Measurements from ENCODE around the gene LTBP2.

LTBP2 gene

GRCh38 chr14:74610866-74611649 is 979 bp downstream of the LTBP2 start:
- no peak for DNase-seq

GRCh38 chr14:74610199-74610865 is 1.7 kb downstream of the LTBP2 start:
- no peak for DNase-seq

DNA sequence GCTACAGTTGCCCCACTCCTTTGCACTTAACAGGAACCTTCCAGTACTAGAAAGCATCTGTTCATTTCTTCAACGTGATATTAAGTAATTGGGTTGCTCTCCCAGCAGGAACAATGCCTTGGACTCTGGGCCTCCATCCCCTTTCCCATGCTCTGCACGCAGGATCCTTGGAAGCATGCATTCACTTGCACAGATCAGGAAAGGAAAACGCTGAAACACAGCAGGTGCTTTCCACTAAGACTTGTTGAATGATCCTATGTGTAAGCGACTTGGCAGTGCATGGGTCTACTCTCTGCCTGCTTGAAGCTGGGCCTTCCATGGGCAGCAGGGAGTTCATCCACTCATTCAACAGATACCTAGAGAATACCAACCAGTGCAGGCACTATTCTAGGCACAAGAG is 2.3 kb downstream of the LTBP2 start:
- DNase-seq: no peak

DNA sequence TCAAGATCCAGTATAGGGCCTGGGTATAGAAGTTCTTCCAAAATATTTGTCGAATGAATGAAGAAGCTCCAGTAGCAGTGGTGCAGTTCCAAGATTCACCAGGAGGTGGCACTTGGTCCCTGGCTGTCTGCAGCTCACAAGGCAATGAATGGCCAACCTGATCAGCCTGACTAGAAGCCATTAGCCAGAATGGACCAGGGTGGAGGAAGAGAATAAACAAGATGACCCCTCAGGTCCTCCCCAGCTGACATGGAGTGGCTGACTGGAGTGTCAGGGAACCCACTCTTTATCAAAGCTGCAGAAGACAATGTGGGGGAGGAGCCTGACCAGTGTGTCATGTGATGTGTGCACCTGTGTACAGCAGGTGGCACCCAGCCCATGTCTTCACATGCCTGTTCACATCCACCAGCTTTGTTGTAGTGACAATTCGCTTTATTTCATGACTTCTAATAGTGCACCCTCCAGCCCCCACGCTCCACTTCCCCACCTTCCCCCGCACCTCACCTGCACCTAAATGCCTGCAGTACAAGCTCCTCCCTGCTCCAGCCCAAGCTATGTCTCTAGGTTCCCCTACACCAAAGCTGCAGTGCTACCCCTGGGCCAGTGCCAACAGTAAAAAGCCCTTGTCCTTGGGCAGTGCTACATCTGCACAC is 3.0 kb downstream of the LTBP2 start:
- DNase-seq: peak; percentile 79

GRCh38 chr14:74606727-74607126 is 5.3 kb downstream of the LTBP2 start:
- DNase-seq: no peak

DNA sequence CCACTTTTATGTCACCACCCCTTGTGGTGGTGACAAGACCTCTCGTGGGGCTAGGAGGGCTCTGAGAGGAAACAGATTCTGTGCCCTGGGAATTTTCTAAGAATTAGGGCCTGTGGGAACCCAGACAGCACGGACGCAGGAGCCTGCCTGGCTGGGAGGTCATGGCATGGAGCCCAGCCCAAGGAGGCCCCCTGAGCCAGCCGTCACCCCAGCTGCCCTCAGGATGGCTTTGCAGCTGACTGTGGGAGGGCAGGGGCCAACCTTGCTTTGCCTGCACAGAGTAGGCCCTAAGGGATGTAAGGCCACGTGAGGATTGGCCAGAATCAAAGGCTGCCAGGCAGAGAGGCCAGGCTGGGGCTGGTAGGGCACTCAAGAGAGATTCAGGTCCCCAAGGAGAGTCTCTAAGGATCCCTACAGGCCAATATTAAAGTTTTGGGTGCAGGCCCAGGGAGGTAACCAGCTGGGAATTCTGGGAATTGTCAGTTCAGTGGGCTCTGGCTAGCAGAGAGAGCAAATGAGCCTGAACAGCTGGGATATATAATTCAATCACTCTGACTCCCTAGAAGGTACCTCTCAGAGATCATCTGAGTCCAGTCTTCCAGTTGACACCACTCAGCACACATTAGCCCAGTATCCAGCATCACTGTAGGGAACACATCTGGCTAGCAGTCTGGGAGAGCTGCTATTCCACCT is 6.4 kb downstream of the LTBP2 start:
- no peak for DNase-seq

- DNase-seq: no peak
These were observed 7.1 kb downstream of the LTBP2 start for GRCh38 chr14:74604911-74605310.

DNA sequence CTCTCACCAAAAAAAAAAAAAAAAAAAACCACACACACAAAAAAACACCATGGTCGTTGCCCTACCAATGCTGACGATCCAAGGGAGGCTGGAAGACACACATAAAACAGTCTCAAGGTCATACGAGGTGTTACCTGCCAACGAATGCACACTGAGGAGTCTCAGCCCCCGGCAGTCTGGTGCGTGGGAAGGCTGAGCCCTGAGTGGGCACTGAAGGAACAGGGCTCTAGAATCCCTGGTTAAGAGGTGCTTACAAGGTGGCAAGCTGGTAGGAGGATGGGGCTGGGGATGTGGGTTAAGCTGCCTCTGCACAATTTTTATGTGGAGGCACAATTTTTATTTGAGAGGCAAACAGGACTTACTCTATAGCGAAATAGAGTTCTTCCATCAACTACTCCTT is 7.9 kb downstream of the LTBP2 start:
- no peak for DNase-seq

- no peak for DNase-seq
These were observed 10.1 kb downstream of the LTBP2 start for GRCh38 chr14:74601982-74602381.

DNA sequence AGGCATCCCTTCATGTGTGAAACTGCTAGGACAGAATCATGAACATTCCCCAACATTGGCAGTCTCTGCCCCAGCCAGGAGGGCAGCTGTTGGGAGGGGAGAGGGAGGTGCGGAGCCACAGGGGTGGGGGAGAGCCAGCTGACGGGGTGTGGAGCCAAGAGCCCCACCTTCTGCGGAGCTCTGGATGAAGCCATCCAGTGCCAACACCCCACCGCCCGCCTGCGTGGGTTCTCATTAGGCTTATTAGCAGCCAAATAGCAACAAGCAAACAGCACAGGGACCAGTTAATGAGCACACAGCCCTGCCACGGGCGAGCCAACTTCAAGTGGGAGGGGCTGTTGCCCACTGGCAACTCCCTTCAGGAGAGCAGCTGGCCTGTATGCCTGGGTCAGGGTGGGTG is 12.1 kb downstream of the LTBP2 start:
- no peak for DNase-seq

- DNase-seq: no peak
These were observed 12.7 kb downstream of the LTBP2 start for GRCh38 chr14:74599321-74599761.

DNA sequence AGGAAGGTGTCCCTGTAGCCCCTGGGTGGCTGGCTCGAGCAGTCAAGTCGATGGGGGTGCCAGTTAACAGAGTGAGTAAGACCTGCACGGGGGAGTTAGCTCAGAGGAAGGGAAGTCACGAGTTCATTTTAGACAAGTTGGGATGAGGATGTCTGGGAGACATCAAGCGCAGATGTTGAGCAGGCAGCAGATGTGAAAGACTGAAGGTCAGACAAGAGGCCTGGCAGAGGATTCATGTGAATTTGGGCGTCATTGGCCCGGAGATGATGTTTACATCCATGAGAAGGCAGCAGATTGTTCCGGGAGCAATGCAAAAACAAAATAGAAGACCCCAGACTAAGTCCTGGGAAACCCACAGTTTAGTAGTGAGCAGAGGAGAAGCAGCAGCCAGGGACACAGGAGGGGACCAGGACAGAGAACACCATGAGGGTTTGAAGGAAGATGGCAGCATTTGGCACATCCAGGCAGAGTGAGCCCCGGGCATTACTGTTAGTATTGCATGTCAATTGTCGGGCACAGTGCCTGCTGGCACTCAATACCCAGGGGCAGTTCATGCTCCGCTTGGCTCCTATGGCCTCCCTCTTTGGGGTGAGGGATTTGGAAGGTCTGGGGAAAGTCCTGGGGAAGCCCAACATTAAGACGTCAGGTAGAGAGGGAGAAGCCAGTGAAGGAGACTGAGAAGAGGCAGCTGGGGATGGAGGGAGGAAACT is 15.1 kb downstream of the LTBP2 start:
- no peak for DNase-seq

- no peak for DNase-seq
These were observed 16.9 kb downstream of the LTBP2 start for GRCh38 chr14:74595006-74595735.

DNA sequence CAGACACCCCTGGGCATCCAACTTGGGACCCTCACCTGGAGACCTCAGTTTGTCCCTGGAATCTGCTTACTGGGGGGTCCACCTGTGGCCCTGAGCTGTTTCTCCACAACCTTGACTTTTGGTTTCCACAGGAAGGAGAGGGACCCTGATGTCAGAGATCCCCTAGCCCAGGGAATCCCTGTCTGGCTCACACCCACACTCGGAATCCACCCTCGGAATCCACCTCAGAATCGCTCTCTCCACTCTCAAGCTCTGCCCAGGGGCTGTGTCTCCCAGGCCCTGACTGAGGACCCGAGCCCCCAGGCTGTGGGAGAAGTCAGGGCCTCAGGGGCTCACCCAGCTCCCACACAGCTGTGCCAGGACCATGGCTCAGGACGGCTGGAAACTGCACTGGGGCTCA is 17.4 kb downstream of the LTBP2 start:
- DNase-seq: no peak

- DNase-seq: no peak
These were observed 18.0 kb downstream of the LTBP2 start for GRCh38 chr14:74594029-74594428.

- no peak for DNase-seq
These were observed 18.6 kb downstream of the LTBP2 start for GRCh38 chr14:74593241-74593953.

- peak; percentile 9 for DNase-seq
These were observed 19.4 kb downstream of the LTBP2 start for GRCh38 chr14:74592476-74593201.

- DNase-seq: no peak
These were observed 20.1 kb downstream of the LTBP2 start for GRCh38 chr14:74591899-74592298.

DNA sequence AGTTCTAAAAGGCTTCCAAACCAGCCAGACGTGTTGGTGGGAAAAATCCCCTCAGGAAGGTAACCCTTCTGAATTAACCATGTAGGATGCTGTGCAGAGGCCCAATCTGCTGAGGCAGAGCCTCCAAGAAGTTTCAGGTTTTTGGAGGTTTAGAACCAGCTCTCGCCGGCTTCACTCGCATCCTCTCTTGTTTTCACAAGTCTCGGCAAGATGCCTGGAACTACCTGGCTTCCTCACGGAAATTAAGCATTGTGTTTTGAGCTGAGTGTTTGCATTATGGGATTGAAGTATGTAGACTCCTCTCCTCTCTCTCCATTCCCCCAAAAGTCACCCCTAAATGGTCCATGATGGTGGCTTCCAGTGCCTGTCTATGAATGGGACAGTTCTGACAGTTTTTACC is 20.6 kb downstream of the LTBP2 start:
- no peak for DNase-seq

GRCh38 chr14:74589291-74589879 is 22.7 kb downstream of the LTBP2 start:
- DNase-seq: no peak

Measured in CD4-positive, alpha-beta T cell treated with Interferon gamma for 1 hour (primary cell).